Kidney epithelial cell (primary cell): Measurements from ENCODE around the gene LATS2. TPM values are rescaled to one million over a fixed set of nuclear protein-coding genes. Genes with fewer than 3 reads are reported as not detected.

Experiments
- DNase-seq: peaks from one replicate; pipeline ENCODE4 v3.0.0-alpha.2; 2010; ENCODE audit warnings: low read depth
- H3K27me3 ChIP-seq: 2 replicates; pipeline ENCODE4 v1.6.0; 2011; ENCODE audit warnings: low read length; ENCODE audit not compliant: control insufficient read depth, insufficient read depth
- H3K36me3 ChIP-seq: 2 replicates; pipeline ENCODE4 v1.5.1; 2011; ENCODE audit warnings: low read length; ENCODE audit not compliant: control insufficient read depth, insufficient read depth
- H3K4me3 ChIP-seq: 2 replicates; pipeline ENCODE4 v1.5.1; 2011; ENCODE audit warnings: low read depth, mild to moderate bottlenecking, control low read depth, low read length
- total RNA-seq: library from RNA; depleted of rRNA; stranded (reverse); fragments of >200 nt; gene quantifications from 2 replicates; pipeline ENCODE4 v1.2.3, GENCODE V29; 2015
- TF ChIP-seq, protein P1 (sequence below): IDR thresholded peaks from 2 replicates; pipeline ENCODE4 v1.5.1; 2011; ENCODE audit warnings: mild to moderate bottlenecking, moderate library complexity, low read length, control low read depth, inconsistent platforms; ENCODE audit not compliant: insufficient read depth, poor library complexity, severe bottlenecking

The LATS2 gene
- total RNA-seq, 1 donor from 2014 or later: 20.2 TPM

GRCh38 chr13:21012211-21012610, 49.2 kb downstream of the LATS2 start:
- no peak overlapping the region for H3K4me3 ChIP-seq
- TF ChIP-seq, protein P1, sequence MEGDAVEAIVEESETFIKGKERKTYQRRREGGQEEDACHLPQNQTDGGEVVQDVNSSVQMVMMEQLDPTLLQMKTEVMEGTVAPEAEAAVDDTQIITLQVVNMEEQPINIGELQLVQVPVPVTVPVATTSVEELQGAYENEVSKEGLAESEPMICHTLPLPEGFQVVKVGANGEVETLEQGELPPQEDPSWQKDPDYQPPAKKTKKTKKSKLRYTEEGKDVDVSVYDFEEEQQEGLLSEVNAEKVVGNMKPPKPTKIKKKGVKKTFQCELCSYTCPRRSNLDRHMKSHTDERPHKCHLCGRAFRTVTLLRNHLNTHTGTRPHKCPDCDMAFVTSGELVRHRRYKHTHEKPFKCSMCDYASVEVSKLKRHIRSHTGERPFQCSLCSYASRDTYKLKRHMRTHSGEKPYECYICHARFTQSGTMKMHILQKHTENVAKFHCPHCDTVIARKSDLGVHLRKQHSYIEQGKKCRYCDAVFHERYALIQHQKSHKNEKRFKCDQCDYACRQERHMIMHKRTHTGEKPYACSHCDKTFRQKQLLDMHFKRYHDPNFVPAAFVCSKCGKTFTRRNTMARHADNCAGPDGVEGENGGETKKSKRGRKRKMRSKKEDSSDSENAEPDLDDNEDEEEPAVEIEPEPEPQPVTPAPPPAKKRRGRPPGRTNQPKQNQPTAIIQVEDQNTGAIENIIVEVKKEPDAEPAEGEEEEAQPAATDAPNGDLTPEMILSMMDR: no peak
- H3K36me3 ChIP-seq: no peaks in the 10 kb centered on the region
- no peaks in the 10 kb centered on the region for H3K27me3 ChIP-seq
- no peak for DNase-seq

DNA sequence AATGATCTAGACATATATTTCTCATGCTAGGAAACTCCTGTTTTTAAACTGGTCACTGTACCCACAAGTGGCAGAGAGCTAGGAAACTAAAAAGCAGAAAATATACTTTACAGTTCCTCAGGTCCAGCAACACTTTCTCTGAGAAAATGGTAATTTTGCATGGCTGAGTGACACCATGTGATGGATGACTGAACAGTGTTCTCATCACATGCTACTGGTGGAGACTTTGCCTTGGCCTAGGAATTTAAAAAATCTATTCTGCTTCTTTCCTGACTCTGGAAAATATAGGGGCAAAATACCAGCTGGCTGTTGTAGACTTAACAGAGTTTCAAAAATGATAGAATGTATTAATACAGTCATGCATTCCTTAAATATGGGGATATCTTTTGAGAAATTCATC, 50.0 kb downstream of the LATS2 start:
- Histone ChIP-seq H3K36me3 (no peaks in the 10 kb centered on the region), H3K4me3 (no peak overlapping the region), H3K27me3 (no peaks in the 10 kb centered on the region)
- TF ChIP-seq, protein P1: no peak
- DNase-seq: no peak

- no peak overlapping the region for H3K4me3 ChIP-seq
- TF ChIP-seq, protein P1: no peak
- DNase-seq: no peak
Observed at GRCh38 chr13:21010621-21011020, 50.8 kb downstream of the LATS2 start.

GRCh38 chr13:21009036-21009435, 52.4 kb downstream of the LATS2 start:
- TF ChIP-seq, protein P1: no peak
- no peaks in the 10 kb centered on the region for H3K36me3 ChIP-seq
- DNase-seq: no peak
- H3K4me3 ChIP-seq: no peak overlapping the region
- no peaks in the 10 kb centered on the region for H3K27me3 ChIP-seq

More at GRCh38 chr13:21010621-21011020, 50.8 kb downstream of the LATS2 start:
- no peaks in the 10 kb centered on the region for H3K27me3 ChIP-seq
- H3K36me3 ChIP-seq: no peaks in the 10 kb centered on the region

- Histone ChIP-seq H3K27me3 (no peaks in the 10 kb centered on the region), H3K36me3 (no peaks in the 10 kb centered on the region), H3K4me3 (no peak overlapping the region)
- DNase-seq: no peak
- TF ChIP-seq, protein P1: no peak
Observed at GRCh38 chr13:21008026-21008425, 53.4 kb downstream of the LATS2 start.
